K562 (cell line): ENCODE results near the gene ITPR1. TPM values are rescaled to one million over a fixed set of nuclear protein-coding genes. Genes with fewer than 3 reads are reported as not detected.

Source experiments
- CBFA2T3 ChIP-seq: fragments of 450-650 bp; IDR thresholded peaks from 2 replicates; pipeline ENCODE4 v1.6.1; 2017
- CHD2 ChIP-seq: IDR thresholded peaks from 2 replicates; pipeline ENCODE4 v1.6.1; 2011; ENCODE audit warnings: low read depth, low read length
- GABPA ChIP-seq: fragments of 200-800 bp; sonication (Bioruptor generic); conservative IDR thresholded peaks from 2 replicates; pipeline ENCODE4 v1.6.1; 2016; ENCODE audit warnings: low read depth, missing genetic modification characterization, missing compliant biosample characterization
- HCFC1 ChIP-seq: IDR thresholded peaks from 2 replicates; pipeline ENCODE4 v1.6.1; 2012; ENCODE audit warnings: low read depth, low read length, improper control_type of control experiment
- HNRNPL ChIP-seq: fragments of 200-400 bp; formaldehyde crosslinking; IDR thresholded peaks from 2 replicates; pipeline ENCODE4 v1.6.1; 2017; ENCODE audit warnings: low read depth, mild to moderate bottlenecking, low read length
- KLF13 ChIP-seq: fragments of 450-650 bp; IDR thresholded peaks from 2 replicates; pipeline ENCODE4 v1.6.1; 2016; ENCODE audit warnings: missing genetic modification characterization, low read depth, mild to moderate bottlenecking, missing compliant biosample characterization, moderate library complexity, borderline replicate concordance
- NELFE ChIP-seq: IDR thresholded peaks from 2 replicates; pipeline ENCODE4 v1.6.1; 2011; ENCODE audit warnings: mild to moderate bottlenecking; ENCODE audit not compliant: insufficient read depth, insufficient read length
- NR2C1 ChIP-seq, 2 experiments: fragments of 450-650 bp; IDR thresholded peaks; 2 replicates each; pipeline ENCODE4 v1.6.1; 2017; ENCODE audit warnings: mild to moderate bottlenecking in 2 of 2, antibody characterized with exemption in 1 of 2, inconsistent platforms in 1 of 2, missing compliant biosample characterization in 1 of 2, missing genetic modification characterization in 1 of 2
- PHB ChIP-seq: fragments of 250-450 bp; sonication (Bioruptor Pico); IDR thresholded peaks from 2 replicates; pipeline ENCODE4 v1.5.0; 2021
- POU5F1 ChIP-seq: fragments of 150-350 bp; IDR thresholded peaks from 2 replicates; pipeline ENCODE4 v1.6.1; 2014; ENCODE audit warnings: borderline replicate concordance, low read length, low read depth, mild to moderate bottlenecking; ENCODE audit not compliant: partially characterized antibody
- SP2 ChIP-seq: IDR thresholded peaks from 2 replicates; pipeline ENCODE4 v1.6.1; 2011; ENCODE audit warnings: mild to moderate bottlenecking, low read depth, low read length, moderate library complexity; ENCODE audit not compliant: poor library complexity, severe bottlenecking; ENCODE audit errors: extremely low read depth
- U2AF2 ChIP-seq: fragments of 200-400 bp; formaldehyde crosslinking; optimal IDR thresholded peaks from 2 replicates; pipeline ENCODE3; 2017; ENCODE audit warnings: low read depth, mild to moderate bottlenecking, low read length
- ZFP36 ChIP-seq: fragments of 150-350 bp; IDR thresholded peaks from 2 replicates; pipeline ENCODE4 v1.6.1; 2018; ENCODE audit warnings: low read length, low read depth; ENCODE audit not compliant: partially characterized antibody
- ZNF124 ChIP-seq: sonication (generic); formaldehyde crosslinking; IDR thresholded peaks from 2 replicates; pipeline ENCODE4 v1.8.1; 2022; ENCODE audit warnings: missing genetic modification reagents
- ZNF212 ChIP-seq: fragments of 450-650 bp; formaldehyde crosslinking; IDR thresholded peaks from 2 replicates; pipeline ENCODE4 v1.4.0; 2020; ENCODE audit warnings: mild to moderate bottlenecking
- ZNF311 ChIP-seq: fragments of 250-450 bp; sonication (Bioruptor Pico); IDR thresholded peaks from 2 replicates; pipeline ENCODE4 v1.4.0; 2020; ENCODE audit warnings: mild to moderate bottlenecking, moderate library complexity
- ZNF324 ChIP-seq: fragments of 250-450 bp; sonication (Bioruptor Pico); IDR thresholded peaks from 2 replicates; pipeline ENCODE4 v1.4.0; 2020; ENCODE audit warnings: mild to moderate bottlenecking
- ZNF668 ChIP-seq: fragments of 250-450 bp; sonication (Bioruptor Pico); IDR thresholded peaks from 2 replicates; pipeline ENCODE4 v1.8.0; 2022; ENCODE audit warnings: mild to moderate bottlenecking, inconsistent platforms
- polyA plus RNA-seq, 8 experiments: library from polyadenylated mRNA; depleted of rRNA in 4 of 8; stranded (reverse) in 5 of 8; unstranded in 3 of 8; fragments of >200 nt; fragmentation: Nextera tagmentation in 2 of 8; fragmentation: Illumina TruSeq in 1 of 8; extraction: Ambion mirVana in 2 of 8; extraction: Trizol in 1 of 8; gene quantifications; 2 replicates each; pipeline versions ENCODE4 v1.2.1 to v1.2.3, GENCODE V29; 2011 to 2014; ENCODE audit warnings: inconsistent platforms in 1 of 8, missing spikeins in 1 of 8
- total RNA-seq, 7 experiments: library from RNA; depleted of rRNA in 6 of 7; stranded (reverse); fragments of >200 nt in 6 of 7; fragmentation: Illumina TruSeq in 2 of 7; extraction: Trizol in 2 of 7; gene quantifications; 2 replicates each; pipeline versions ENCODE4 v1.2.1 to v1.2.3, GENCODE V29; 2011 to 2021; ENCODE audit warnings: low replicate concordance in 1 of 7
- TF ChIP-seq, protein P1 (sequence below), 2 experiments: fragments of 450-650 bp; conservative IDR thresholded peaks; 2 replicates each; pipeline ENCODE4 v1.6.1; 2017; ENCODE audit warnings: mild to moderate bottlenecking in 2 of 2, moderate library complexity in 2 of 2
- TF ChIP-seq, protein P2 (sequence below): fragments of 200-400 bp; formaldehyde crosslinking; IDR thresholded peaks from 2 replicates; pipeline ENCODE4 v1.6.1; 2017; ENCODE audit warnings: mild to moderate bottlenecking, low read depth, low read length, moderate library complexity
- TF ChIP-seq, protein P3 (sequence below): fragments of 450-650 bp; formaldehyde crosslinking; IDR thresholded peaks from 2 replicates; pipeline ENCODE4 v1.4.0; 2022; ENCODE audit warnings: mild to moderate bottlenecking, moderate library complexity
- TF ChIP-seq, protein P4 (sequence below): fragments of 250-450 bp; sonication (Bioruptor Pico); IDR thresholded peaks from 2 replicates; pipeline ENCODE4 v1.8.0; 2022; ENCODE audit warnings: inconsistent platforms, mild to moderate bottlenecking, moderate library complexity, borderline replicate concordance

ITPR1 gene
- total and polyA plus RNA-seq, 9 of the 15 experiments (the other 6 are each of a cell fraction or from before 2014, with no cell fraction given), result 22.4 to 40.0 (median 27.4) TPM

DNA sequence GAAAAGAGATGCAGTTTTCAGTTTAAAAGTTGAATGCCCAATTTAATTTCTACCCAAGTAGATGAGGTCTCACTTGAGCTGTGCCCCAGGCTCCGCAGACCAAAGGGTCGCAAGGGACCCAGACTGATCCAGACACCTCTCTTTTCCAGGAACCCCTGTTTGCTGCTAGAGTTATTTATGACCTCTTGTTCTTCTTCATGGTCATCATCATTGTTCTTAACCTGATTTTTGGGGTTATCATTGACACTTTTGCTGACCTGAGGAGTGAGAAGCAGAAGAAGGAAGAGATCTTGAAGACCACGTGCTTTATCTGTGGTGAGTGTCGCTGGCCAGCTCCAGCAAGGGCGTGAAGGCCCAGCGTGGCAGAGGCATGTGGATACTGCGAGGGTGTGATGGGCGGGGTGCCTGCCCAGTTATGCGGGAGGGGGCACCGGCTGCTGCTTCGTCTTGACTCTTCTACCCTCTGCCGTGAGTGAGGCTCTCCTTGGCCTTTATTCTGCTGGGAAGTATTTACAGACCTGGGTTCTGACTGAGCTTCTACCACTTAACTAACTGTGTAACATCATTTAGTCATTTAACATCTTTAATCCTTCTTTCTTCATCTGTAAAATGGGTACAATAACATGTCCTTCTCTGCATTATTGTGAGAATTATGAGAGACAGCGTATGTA lies 321.9 kb downstream of the ITPR1 start (continued):
- TF ChIP-seq, protein P1, sequence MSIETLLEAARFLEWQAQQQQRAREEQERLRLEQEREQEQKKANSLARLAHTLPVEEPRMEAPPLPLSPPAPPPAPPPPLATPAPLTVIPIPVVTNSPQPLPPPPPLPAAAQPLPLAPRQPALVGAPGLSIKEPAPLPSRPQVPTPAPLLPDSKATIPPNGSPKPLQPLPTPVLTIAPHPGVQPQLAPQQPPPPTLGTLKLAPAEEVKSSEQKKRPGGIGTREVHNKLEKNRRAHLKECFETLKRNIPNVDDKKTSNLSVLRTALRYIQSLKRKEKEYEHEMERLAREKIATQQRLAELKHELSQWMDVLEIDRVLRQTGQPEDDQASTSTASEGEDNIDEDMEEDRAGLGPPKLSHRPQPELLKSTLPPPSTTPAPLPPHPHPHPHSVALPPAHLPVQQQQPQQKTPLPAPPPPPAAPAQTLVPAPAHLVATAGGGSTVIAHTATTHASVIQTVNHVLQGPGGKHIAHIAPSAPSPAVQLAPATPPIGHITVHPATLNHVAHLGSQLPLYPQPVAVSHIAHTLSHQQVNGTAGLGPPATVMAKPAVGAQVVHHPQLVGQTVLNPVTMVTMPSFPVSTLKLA (conservative IDR thresholded peaks at IDR 0.05), result peak; percentile 74 to 80
- no peak for TF ChIP-seq NELFE
- TF ChIP-seq POU5F1, result no peak
- TF ChIP-seq, protein P2, sequence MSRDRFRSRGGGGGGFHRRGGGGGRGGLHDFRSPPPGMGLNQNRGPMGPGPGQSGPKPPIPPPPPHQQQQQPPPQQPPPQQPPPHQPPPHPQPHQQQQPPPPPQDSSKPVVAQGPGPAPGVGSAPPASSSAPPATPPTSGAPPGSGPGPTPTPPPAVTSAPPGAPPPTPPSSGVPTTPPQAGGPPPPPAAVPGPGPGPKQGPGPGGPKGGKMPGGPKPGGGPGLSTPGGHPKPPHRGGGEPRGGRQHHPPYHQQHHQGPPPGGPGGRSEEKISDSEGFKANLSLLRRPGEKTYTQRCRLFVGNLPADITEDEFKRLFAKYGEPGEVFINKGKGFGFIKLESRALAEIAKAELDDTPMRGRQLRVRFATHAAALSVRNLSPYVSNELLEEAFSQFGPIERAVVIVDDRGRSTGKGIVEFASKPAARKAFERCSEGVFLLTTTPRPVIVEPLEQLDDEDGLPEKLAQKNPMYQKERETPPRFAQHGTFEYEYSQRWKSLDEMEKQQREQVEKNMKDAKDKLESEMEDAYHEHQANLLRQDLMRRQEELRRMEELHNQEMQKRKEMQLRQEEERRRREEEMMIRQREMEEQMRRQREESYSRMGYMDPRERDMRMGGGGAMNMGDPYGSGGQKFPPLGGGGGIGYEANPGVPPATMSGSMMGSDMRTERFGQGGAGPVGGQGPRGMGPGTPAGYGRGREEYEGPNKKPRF, result no peak
- no peak for TF ChIP-seq SP2
- TF ChIP-seq HCFC1, result no peak
- no peak for TF ChIP-seq PHB (CRISPR knock-in tag)
- TF ChIP-seq NR2C1 (IDR thresholded peaks at IDR 0.05), result peak; percentile 12; the same call in 1 of the 2 replicates
- TF ChIP-seq NR2C1 (tag; IDR thresholded peaks at IDR 0.05), result peak; percentile 79
- no peak for TF ChIP-seq GABPA (tag)
- TF ChIP-seq, protein P3, sequence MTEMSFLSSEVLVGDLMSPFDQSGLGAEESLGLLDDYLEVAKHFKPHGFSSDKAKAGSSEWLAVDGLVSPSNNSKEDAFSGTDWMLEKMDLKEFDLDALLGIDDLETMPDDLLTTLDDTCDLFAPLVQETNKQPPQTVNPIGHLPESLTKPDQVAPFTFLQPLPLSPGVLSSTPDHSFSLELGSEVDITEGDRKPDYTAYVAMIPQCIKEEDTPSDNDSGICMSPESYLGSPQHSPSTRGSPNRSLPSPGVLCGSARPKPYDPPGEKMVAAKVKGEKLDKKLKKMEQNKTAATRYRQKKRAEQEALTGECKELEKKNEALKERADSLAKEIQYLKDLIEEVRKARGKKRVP (CRISPR knock-in tag), result 0 out of 2 replicates have a peak, but pooled peaks have one; percentile 18
- TF ChIP-seq KLF13 (tag), result peak; percentile 49; the same call in 1 of the 2 replicates
- peak; percentile 90; the same call in 1 of the 2 replicates for TF ChIP-seq ZNF668 (CRISPR knock-in tag)
- TF ChIP-seq ZFP36, result no peak
- TF ChIP-seq, protein P4, sequence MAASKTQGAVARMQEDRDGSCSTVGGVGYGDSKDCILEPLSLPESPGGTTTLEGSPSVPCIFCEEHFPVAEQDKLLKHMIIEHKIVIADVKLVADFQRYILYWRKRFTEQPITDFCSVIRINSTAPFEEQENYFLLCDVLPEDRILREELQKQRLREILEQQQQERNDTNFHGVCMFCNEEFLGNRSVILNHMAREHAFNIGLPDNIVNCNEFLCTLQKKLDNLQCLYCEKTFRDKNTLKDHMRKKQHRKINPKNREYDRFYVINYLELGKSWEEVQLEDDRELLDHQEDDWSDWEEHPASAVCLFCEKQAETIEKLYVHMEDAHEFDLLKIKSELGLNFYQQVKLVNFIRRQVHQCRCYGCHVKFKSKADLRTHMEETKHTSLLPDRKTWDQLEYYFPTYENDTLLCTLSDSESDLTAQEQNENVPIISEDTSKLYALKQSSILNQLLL (CRISPR knock-in tag), result no peak
- no peak for TF ChIP-seq ZNF212 (CRISPR knock-in tag)
- no peak for TF ChIP-seq CHD2
- TF ChIP-seq CBFA2T3, result no peak
- TF ChIP-seq ZNF324, result no peak
- peak; percentile 66; the same call in 1 of the 2 replicates for TF ChIP-seq ZNF311 (CRISPR knock-in tag)
- no peak for TF ChIP-seq ZNF124
- no peak for TF ChIP-seq HNRNPL
- TF ChIP-seq U2AF2, result no peak
